Colon (tissue), 2 donors: Measurements from ENCODE around the gene POLRMT.

Source experiments
- FAIRE-seq: peaks from 2 replicates; lab custom pipeline; 2012; peaks lifted over from hg19 to GRCh38; lab: Jason Lieb, UNC
- donor health status: control.
- donor health status: control.

Gene POLRMT

DNA sequence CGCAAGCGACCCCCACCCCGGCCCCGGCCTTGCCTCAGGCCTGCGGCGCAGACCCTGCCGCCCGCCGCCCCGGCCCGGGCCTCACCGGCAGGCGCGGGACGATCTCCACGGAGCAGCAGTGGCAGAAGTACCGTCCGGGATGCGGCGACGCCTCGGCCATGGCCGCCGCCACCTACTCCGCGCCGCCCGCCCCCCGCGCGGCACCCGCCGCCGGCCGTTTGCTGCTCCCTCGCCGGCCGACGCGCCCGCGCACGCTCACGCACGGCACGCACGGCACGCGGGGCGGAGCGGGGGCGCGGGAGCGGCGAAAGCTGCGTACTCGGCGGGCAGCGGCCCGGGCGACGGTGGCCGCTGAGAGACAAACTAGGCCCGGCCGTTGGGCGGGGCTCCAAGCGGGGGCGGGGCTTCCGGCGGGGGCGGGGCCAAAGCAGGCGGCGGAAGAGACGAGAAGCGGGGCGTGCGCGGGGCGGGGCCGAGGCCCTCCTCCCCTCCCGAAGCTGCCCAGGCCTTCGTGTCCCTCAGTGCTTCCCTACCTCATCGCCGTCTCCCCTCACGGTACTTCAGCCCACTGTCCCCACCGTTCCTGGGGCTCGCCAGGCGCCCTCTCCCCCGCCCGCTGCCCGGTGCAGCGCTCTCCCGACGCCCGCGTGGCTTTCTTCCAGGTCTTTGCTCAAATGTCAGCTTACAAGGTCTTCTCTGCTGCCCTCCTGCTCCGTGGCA is 29.8 kb upstream of the POLRMT start, which contains the start of gene RNF126:
TSS of gene RNF126 (minus strand) at position 253 of the 720 bp plus-strand sequence. CDS start at position 160, 93 bp downstream.
- FAIRE-seq = no peak

GRCh38 chr19:662207-662961 is 29.0 kb upstream of the POLRMT start:
- FAIRE-seq = no peak

- FAIRE-seq = no peak
Observed at GRCh38 chr19:661427-662196, 28.3 kb upstream of the POLRMT start.

DNA sequence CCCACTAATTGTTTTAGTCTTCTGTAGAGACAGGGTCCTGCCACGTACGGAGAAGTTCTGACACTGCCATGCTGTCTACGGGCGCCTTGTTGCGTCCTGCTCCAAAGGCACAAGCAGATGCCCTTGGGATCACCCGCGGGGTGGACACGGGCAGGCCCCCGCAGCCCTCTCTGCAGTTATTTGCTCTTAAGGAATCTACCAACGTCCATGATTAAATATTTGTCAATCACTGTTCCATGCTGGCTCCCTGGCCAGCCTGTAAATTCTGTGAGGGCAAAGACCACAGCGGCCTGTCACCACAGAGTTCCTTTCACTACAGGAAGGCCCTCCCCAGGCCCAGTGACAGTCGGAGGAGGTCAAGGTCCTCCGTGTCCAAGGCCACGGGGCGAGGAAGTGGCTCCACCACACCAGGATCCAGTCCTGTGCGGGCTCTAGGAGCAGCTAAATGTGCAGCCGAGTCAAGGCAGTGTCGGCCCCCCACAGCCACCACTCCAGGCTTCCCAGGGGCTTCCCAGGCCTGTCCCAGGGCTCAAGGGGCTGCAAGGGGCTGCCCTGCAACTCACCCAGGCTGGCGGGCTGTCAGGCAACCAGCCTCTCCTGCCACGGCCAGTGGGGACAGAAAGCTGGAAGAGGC is 27.6 kb upstream of the POLRMT start:
- FAIRE-seq = no peak

DNA sequence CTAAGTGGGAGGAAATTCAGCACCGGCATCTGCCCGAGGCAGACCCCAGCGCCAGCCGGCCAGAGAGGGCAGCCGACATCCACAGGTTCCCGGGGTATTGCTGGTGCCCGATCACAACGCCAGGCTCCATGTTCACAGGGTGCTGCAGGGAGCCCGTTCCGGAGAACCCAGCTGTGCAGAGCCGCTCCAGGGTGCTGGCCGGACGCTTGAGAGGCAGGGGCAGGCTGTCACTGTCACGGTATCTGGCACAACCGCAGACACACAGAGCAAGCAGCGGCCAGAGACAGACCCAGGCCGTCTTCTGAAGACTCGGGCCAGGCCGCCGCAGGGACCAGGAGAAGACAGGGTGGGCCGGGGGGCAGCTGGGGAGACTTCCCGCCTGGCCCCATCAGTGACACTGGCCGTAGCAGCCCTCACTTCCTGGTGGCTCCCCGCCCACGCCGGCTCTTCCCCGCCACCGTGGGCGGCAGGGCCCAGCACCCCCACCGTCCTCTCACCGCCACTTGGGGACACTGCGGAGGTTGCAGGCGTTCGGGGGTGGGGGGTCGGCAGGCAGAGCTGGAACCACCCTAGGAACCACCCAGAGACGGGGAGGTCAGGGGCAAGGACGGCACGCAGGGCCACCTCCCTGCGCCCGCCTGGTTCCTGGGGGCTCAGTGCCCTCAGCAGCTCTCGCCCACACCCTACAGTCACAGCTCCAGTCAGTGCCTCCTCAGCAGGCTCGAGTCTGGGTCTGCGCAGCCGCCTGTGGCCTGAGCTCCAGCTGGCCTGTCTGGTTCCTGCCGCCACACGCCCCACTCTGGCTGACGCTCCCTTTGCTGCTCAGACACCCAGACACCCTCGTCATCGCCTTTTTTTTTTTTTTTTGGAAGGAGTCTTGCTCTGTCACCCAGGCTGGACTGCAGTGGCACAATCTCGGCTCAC is 25.8 kb upstream of the POLRMT start:
- FAIRE-seq = no peak

DNA sequence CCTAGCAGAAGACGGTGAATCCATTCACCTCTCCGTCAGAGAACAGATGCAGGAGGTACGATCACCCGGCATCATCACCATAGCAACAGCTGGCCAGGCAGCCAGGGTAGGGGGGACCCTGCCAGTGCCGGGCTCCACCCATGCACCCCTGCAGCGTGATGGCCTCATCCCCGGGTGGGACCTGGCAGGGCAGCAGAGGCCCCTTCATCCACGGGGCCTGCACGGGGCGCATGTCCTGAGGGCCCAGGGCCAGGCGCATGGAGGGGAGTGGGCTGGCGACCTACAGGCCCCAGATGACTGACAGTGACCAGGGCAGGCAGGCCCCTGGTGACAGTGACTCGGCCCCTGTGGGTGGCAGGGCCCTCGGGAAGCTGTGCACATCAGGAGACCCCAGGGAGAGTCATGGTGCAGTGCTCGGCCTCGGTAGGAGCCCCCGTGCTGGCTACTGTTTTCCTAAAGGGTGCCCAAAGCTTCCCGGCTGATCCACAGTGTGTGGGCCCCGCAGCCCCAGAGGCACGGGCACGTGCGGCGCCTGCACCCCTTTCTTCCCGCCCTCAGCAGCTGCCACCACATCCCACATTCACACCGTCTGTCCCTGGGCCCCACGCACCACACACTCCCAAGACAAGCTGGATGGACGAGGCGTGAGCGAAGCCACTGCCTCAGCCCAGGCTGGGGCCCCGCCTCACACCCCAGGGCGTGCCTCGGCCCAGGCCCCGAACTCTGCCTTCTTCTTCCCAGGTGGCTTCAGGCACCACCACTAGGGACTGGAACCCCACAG is 24.9 kb upstream of the POLRMT start:
- FAIRE-seq = no peak

- FAIRE-seq = no peak
Observed at GRCh38 chr19:657611-658010, 24.3 kb upstream of the POLRMT start.

GRCh38 chr19:656751-657559 is 23.6 kb upstream of the POLRMT start:
- no peak for FAIRE-seq

GRCh38 chr19:655691-656090 is 22.4 kb upstream of the POLRMT start:
- FAIRE-seq = no peak

- no peak for FAIRE-seq
Observed at GRCh38 chr19:653425-653824, 20.1 kb upstream of the POLRMT start.

GRCh38 chr19:652467-653389 is 19.4 kb upstream of the POLRMT start:
- no peak for FAIRE-seq

- no peak for FAIRE-seq
Observed at GRCh38 chr19:651991-652390, 18.7 kb upstream of the POLRMT start.

GRCh38 chr19:651114-651818 is 17.9 kb upstream of the POLRMT start:
- FAIRE-seq = no peak

- FAIRE-seq = no peak
Observed at GRCh38 chr19:650121-650520, 16.8 kb upstream of the POLRMT start.

DNA sequence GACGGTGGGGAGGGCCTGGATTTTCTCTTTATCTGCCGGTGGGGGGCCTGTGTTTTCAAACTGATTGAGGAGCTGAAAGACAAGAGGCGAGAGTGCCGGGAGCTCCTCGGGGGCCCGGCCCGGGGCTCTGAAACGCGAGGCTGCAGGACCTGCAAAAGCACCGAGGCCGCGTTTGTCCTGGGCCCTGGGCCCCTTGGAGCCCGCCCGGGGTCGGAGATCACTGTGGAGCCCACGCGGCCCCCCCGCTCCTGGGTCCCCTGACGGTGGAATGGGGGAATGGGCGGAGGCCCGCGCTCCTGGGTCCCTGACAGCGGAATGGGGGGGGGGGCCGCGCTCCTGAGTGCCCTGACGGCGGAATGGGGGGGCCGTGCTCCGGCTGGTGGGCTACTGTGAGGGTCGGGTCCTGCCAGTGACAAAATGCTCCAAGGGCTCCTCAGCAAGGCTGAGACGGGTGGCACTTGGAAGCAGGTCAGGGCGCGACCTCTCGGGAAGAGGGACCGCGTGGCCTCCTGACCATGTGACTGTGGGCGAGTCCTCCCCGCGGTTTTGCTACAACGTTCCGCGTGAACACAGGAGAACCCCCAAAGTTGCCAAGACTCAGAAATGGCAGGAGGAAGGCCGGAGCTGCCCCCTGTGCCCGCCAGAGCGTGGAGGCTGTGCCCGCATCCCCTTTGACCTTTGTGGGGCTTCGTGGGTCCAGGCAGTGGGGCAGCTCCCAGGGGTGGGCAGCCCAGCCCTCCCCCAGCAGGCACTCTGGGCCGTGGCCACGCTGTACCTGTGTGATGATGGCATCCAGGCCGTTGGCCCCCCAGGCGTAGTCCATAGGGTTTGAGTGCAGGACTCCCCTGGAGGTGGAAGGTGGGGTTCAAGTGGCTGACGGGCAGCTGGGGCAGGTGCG is 15.8 kb upstream of the POLRMT start:
- no peak for FAIRE-seq

DNA sequence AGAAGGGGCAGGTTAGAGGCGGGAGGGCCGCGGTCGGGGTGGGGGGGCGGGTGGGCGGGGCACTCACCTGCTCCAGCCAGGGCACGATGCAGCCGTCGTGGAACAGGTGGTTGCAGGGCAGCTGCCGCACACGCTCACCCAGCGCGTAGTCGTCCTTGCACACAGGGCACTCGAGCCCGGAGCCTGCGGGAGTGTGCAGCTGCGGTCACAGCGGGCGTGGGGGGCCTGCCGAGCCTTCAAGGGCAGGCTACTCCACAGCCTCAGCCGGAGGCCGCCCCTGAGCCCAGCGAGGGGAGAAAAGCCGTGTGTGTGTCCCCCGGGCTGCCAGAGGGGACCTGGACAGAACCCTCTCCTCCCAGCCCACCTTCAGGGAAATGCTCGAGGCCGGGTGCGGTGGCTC is 15.0 kb upstream of the POLRMT start:
- no peak for FAIRE-seq
